ENCODE measurements around the gene NRXN2. TPM values are rescaled to one million over a fixed set of nuclear protein-coding genes. Genes with fewer than 3 reads are reported as not detected.

NRXN2 gene
- total RNA-seq, 1 donor from 2014 or later: 0.05 TPM

DNA sequence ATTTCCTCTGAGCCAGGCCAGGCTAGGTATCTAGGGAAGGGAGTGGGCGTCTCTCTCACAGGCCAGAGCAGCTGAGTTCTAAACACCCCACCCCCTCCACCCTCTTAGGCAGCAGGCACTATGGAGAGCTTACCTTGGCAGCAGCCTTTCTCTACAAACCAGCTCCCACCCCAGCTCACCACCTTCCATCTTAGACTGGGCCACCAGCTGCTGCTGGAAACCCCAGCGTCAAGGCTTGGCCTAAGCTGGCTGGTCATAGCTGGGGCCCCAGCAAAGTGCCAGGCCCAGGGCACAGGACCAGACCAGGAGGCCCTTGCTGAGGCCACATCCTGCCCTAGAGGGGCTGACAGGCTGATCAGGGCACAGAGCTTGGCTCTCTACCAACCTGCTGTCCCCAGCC, 111.8 kb downstream of the NRXN2 start:
- intact Hi-C loops (cut with micrococcal nuclease): no loop called here

DNA sequence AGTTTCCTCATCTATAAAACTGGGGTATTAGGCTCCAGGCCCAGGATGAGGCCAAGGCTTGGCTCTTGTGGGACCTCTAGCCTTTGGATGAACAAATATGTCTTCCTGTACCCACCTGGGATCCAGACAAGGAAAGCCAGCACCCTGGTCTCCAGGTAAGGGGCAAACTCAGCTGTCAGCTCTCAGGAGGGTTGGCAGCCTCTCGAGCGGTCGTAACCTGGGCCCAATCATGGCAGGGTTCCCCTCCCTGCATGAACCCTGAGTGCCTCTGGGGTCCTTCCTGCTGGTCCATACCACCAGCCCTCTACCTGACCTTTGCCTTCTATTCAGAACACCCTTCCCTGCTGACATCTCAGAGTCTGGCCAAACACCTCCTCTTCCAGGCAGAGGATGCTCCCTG, 112.4 kb downstream of the NRXN2 start:
- intact Hi-C loops (cut with micrococcal nuclease): no loop called here

DNA sequence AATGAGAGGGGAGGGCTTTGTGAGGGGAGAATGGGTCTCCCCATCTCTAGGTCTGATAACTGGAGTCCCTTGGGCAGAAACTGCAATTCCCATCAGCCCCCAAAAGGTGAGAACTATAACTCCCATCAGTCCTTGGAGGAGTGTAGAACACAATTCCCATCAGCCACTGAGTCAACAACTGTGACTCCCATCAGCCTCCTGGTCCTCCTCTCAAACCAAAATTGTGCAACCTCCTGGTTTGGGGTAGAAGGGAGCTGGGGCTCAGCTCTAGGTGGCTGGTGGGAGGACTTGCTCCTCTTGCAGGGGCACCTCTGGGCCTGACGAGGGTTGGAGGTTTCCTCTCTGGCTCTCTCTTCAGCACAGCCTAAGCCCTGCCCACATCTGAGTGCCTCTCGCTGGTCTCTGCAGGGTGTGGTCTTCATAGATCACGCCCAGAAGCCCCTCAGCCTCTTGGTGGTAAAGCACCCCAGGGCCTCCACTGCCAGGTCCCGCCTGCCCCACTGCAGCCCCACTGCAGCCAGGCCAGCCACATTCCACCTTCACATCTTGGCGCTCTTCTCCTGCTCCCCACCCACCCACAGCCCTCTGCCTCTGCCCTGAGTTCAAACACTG, 113.5 kb downstream of the NRXN2 start:
- intact Hi-C loops (cut with micrococcal nuclease): no loop called here

DNA sequence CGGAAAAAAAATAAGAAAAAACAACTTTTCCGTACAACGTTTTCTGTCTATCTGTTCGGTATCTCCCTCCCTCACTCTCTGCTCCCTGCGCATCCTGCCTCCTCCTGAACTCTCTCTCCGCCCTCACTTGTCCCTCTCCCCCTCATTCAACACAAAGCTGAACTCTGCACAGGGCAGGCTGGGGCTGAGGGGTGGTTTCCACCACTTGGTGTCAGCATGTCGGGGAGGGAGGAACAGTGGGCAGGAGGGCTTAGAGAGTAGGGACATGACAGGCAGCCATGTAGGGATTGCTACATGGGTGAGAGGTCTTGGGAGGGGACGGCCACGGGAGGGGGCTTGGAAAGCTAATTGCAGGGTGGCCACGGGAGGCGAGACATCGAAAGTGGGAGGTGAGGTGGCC, 114.4 kb downstream of the NRXN2 start:
- intact Hi-C loops (cut with micrococcal nuclease): no loop called here

DNA sequence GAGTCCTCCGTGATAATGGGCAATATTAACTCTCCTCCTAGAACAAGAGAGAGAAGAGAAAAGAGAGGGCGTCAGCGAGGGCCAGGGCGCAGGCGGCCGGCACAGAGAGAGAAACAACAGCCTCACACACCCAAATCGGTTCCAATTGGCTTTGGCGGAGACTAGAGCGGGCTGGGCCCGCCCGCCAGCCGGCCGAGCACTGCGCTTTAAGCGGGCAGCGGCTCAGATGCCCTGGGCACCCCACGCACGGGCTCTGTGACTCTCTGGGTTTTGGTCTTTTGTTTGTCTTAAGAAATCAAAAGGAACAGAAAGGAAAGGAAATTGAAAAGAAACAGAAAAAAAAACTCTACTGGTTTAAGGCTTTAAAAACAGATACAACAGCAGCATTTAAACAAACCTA, 115.0 kb downstream of the NRXN2 start:
- intact Hi-C loops (cut with micrococcal nuclease): no loop called here

DNA sequence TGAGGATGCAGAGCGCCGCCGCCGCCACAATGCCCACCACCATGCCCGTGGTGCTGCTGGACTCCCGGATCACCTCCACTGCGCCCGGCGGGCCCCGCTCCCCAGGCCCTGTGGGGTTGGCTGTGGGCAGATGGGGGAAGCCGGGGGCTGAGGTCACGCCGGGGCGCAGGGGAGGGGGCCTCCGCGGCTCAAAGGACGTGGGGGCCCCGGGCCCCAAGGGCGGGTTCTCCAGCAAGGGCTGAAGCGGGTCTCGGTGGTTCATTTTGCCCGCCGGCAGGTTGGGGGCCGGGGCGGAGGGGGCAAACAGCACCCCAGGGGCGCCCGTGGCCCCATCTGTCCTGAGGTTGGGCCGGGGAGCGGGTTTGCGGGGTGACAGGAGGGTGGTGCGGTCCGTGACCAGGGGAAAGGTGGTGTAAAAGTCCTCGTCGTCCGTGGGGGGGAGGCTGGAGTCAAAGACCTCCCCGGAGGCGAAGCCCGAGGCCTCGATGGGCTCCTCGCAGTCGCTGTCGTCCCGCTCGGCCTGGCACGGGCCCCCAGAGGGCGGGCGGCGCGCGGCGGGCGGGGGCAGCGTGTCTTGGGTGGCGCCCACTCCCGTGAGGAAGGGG, 115.5 kb downstream of the NRXN2 start:
- intact Hi-C loops (cut with micrococcal nuclease): no loop called here

DNA sequence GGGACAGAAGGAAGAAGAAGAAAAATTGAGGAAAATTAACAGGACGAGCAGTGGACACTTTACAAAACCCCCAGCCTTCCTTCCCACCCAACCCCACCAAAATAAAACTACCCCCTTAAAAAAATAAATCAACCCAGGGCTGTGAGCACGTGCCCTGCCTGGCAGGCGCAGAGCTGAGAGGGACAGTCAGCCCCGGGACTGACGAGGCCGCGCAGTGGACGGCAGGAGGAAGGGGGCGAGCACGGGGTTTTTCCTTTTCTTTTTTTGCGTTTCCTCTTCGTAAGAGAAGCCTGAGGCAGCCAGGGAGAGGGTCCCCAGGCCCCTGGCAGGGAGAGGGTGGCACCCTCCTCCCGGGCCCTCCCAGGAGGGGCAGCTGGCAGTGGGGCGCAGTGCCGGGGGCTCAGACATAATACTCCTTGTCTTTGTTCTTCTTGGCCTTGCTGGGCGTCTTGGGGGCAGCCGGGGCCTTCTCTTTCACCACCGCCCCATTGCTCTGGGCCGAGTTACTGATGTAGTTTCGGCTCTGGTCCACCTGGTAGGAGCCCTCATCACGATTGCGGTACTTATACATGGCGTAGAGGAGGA, 116.1 kb downstream of the NRXN2 start:
- intact Hi-C loops (cut with micrococcal nuclease): no loop called here

DNA sequence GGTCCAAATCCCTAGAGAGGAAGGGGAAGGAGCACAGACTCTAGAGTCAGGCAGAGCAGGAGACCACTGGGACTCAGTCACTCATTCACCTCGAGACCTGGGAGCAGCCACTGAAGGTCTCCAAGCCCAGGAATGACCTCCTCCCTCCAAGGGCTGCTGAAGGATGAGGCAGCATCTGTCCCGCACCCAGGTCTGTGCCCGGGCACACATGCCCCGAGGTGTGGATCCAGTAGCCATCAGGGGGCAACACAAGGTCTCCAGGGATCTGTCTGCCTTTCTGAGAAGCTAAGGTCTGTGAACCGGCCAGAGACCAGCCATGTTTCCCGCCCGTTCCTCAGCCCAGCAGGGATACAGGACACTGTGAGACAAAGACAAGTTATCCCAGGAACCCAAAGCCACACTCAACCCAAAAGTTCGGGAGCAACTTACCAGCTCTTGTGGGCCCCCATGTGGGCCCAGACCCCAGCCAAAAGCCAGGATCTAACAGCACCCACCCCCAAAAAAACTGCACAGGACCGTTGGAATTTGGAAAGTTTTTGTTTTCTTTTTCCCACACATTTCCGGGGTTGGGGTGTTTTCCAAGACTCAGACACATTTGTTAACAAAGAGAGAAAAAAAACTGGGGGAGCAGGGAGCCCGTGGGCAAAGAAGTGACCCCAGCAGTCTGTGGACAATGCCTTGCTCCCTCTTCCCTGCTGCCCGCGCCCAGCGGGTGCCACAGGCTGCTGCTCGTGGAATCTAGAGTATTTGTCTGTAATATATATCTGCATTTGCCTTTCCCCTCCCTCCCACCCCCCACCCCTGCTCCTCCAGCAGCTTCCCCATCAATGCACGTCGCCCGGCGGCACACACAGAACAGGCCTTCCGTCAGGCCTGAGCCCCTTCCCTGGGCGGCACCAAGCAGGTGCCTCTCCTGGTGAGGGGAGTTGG, 117.1 kb downstream of the NRXN2 start:
- intact Hi-C loops (cut with micrococcal nuclease): no loop called here

DNA sequence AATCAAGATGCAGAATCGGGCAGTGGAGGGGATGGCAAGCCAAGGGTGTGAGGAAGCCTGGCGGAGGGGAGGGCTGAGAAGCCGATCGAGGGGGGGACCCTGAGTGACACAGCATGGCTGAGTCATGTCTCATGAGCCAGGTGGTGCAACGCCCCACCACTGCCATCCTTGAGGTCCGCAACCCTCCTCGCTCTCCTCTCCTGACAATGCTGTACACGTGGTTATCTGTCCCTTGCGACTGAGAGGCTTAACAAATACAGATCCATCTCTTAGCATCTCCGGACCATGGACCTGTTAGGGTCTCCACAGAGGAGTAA, 117.8 kb downstream of the NRXN2 start:
- intact Hi-C loops (cut with micrococcal nuclease): no loop called here

DNA sequence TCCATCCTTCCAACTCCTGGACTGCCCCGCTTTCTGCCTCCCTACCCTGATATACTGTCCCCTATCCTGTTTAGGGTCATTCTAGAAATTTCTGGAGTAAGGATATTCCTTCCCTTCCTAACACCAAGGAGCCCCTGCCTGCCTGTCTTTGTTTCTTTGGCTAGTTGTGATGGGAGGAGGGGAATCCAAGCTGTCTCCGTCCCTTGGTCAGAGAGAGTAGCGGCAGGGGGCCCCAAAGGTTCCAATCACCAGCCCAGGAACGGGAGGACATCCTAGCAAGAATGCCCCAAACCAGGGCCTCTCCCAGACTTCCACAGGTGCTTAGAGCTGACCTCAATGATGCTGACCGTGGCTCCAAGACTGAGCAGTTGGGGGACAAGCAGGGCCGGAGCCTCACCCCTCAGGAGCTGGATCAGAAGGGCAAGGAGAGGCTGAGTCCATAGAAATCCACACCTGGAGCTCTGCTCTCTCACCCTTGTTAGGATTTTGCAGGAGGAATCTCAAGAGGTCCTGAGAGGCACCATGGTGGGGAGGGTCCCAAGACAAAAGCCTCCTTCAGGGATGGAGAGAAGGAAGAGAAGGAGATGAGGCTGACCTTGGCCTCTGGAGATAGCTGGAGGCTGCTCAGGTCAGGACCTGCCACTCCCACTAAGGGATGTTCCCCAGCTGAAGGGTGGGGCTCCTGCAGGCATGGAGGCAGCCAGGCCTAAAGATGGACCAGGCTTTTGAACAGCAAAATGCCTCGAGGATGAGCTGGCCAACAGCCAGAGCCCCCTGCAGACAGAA, 118.3 kb downstream of the NRXN2 start:
- intact Hi-C loops (cut with micrococcal nuclease): no loop called here

DNA sequence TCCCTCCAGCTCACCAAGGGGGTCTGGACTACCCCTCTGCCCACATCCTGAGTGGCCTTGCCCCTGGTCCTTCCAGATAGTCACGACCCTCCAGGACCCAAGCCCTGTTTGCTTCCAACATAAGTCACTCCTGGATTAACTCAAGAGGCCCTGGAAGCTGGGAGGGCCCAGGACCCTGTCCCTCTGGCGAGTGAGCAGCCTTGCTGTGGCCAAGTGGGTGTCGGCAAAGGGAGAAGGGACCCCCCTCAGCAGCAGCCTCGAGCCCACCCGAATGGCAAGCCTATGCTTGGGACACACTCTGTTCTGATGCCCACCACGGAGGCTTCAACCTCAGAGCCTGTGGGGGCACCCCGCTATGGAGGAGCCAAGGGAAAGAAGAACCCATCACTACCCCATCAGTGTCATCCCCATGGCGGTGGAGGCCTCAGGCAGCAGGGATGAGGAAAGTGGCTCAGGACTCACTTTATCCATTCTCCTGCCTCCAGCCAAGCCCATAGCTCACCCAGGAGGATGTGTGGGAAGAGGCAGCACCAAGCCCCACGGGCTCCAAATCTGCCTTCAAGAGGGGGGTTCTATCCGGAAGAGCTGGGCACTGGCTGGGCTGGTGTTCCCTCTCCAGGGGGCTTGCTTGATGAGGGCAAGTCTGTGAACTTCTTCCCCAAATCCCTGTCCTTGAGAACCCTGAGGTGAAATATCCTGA, 119.4 kb downstream of the NRXN2 start:
- intact Hi-C loops (cut with micrococcal nuclease): no loop called here

DNA sequence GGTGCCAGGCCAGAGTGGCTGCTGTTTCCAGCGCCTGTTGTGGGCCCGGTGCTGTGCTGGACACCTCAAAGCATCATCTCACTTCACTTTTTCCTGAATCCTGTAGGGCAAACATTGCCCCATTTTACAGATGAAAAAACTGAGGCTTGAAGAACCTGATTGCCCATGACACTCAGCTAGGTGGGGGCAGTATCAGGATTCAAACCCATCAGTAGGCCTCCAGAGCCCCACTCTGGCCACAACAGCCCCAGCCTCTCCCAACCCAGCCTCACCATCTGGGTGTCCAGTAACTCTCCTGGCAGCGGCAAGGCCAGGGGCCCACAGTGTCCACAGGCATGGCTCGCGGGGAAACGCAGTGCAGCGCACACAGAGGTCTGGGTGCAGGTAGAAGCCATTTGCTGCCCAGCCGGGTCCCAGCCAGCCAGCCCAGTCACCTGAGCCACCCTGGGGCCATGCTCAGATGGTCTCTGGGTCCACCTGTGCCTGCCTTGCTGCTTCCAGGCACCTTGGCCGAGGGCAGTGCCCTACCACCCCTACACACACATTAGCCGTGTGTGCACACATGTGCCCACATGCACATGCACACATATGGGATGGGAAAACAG, 120.4 kb downstream of the NRXN2 start:
- intact Hi-C loops (cut with micrococcal nuclease): no loop called here

DNA sequence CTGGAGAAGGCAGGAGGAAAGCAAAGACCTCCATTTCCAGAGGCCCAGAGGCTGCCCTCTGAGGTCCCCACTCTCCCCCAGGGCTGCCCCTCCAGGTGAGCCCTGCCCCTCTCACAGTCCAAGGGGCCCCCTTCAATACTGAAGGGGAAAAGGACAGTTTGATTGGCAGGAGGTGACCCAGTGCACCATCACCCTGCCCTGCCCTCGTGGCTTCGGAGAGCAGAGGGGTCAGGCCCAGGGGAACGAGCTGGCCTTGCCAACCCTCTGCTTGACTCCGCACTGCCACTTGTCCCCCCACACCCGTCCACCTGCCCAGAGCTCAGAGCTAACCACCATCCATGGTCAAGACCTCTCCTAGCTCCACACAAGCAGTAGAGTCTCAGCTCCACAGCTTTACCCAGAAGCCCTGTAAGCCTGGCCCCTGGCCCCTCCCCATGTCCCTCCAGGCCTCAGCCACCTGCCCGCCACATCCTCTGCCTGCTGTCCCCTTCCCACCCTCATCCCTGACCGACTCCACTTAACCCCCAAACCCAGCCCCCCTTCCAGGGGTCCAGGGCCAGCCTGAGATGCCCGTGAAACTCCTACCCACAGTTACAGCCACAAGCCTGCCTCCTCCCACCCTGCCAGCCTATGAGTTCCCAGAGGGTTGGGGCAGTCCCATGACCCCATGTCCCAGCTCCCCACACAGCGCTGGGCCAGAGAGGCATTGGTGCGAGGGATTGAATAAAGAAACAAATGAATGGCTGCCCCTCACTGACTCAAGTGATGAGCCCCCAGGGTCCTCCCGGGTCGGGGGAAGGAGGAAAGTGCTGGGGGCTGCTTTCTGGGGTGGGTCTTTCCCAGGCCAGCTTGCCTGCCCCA, 121.2 kb downstream of the NRXN2 start:
- intact Hi-C loops (cut with micrococcal nuclease): no loop called here

DNA sequence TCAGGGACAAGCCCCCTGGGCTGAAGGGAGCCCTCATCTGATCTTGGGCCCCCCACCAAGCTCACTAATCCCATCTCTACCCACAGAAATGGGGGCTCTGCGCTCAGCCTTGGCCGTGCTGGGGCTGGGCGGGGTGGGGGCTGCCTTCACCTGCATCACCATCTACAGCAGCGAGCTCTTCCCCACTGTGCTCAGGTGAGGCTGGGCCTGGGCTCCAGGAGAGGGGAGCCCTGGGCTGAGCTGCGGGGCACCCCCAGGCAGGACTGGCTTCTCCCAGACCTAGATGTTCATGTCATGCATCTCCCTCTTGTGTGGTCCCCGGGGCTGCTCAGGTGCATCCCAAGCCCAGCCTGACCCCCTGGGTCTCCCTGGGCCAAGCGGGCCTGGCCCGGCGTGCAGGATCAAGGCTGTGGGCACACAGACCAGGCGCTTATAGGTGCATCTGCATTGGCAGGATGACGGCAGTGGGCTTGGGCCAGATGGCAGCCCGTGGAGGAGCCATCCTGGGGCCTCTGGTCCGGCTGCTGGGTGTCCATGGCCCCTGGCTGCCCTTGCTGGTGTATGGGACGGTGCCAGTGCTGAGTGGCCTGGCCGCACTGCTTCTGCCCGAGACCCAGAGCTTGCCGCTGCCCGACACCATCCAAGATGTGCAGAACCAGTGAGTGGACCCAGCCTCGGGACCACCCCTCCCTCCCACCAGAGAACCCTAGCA, 122.6 kb downstream of the NRXN2 start:
- intact Hi-C loops (cut with micrococcal nuclease): no loop called here

DNA sequence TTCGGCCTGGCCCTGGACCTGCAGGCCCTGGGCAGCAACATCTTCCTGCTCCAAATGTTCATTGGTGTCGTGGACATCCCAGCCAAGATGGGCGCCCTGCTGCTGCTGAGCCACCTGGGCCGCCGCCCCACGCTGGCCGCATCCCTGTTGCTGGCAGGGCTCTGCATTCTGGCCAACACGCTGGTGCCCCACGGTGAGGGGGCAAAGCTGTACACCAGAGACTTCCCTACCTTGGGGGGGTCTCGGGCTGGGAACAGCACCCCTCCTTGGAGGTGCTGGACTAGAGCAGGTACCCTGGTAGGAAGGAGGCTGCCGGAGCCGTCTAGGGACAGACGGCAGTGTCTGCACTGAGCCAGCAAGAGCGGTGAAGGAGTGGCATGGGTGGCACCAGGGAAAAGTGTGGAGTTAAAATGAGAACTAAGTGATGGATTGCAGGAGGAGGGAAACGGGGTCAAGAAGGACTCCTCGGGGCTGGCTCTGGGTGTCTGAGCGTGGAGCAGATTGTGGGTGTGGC, 123.2 kb downstream of the NRXN2 start:
- intact Hi-C loops (cut with micrococcal nuclease): no loop called here

DNA sequence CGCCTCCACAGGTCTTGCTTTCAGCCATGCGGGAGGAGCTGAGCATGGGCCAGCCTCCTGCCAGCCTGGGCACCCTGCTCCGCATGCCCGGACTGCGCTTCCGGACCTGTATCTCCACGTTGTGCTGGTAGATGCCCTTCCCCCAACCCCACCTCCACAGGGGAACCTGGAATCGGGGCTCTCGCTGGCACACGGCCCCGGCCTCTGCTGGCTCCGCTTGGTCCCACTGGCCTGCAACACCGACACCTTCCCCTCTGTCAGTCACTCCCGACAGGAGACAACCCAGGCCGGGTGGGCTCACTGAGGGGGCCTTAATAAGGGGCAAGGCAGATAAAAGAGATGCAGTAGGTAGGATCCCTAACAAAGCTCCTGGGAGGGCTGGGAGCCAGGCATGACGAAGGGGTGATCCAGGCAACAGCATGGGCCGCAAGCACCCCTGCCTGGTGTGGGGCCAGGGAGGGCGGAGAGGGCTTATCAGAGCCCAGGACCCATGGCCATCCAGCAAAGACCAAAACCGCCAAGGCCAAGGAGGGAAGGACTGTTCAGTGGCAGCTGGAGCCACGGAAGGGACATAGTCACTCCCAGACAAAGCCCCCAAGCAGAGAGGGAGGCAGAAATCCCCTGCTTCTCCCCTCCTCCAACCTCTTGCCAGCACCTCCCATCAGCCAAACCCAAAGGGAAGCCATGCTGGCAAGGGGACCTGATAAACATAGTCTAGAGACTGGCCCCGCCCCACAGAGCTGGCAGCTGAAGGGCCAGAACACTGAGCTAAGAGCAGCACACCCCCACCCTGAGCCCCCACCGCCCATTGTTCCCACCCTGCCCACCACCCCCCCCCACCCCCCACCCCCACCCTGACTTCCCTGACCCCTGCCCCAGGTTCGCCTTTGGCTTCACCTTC, 124.0 kb downstream of the NRXN2 start:
- intact Hi-C loops (cut with micrococcal nuclease): no loop called here

DNA sequence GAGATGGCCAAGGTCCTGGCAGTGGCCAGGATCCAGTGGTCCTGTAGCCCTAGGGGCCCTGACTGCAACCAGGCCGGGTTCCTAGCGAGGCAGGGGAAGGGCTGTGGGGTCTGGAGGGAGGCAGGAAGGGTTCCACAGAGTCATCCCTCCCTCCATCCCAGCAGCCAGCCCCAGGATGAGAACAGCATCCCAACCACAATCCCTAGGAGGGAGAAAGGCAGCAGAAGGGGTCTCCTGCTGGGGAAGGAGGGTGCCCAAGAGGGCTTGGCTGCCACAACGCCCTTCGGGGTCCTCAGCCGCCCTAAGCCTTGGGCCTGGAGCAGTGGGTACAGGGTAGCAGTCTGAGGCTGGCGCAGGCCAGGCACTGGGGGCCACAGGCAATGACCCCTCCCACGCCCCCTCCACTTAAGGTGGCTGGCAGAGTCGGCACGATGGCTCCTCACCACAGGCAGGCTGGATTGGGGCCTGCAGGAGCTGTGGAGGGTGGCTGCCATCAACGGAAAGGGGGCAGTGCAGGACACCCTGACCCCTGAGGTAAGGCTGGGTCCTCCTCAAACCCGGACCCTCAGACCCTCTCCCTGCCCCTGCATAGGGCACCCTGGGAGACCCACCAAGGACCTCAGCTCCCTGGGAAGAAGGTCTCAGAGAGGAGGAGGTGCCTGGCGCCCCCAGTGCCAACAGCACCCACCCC, 124.7 kb downstream of the NRXN2 start:
- intact Hi-C loops (cut with micrococcal nuclease): no loop called here
